Mucosa of descending colon (tissue), 3 donors: ENCODE data around the gene FRAS1. TPM values are rescaled to one million over a fixed set of nuclear protein-coding genes. Genes with fewer than 3 reads are reported as not detected.

Source experiments
- ATAC-seq: fragments of 200-7000 bp; cut with Tn5 transposase; one replicate; pipeline ENCODE4 v1.9.1; 2020; ENCODE audit warnings: mild to moderate bottlenecking, moderate library complexity
- DNase-seq, 3 donors: peaks; one replicate each; pipeline ENCODE4 v3.0.0-alpha.2; 2020
- H3K36me3 ChIP-seq: fragments of 200-600 bp; one replicate; pipeline ENCODE4 v1.8.0; 2021; ENCODE audit warnings: low read depth, mild to moderate bottlenecking
- H3K4me1 ChIP-seq: fragments of 200-600 bp; one replicate; pipeline ENCODE4 v1.8.0; 2021; ENCODE audit warnings: low read depth, mild to moderate bottlenecking
- H3K4me3 ChIP-seq: fragments of 200-600 bp; one replicate; pipeline ENCODE4 v1.8.0; 2021; ENCODE audit warnings: mild to moderate bottlenecking
- H3K9me3 ChIP-seq: fragments of 200-600 bp; one replicate; pipeline ENCODE4 v1.8.0; 2021; ENCODE audit warnings: mild to moderate bottlenecking
- CTCF ChIP-seq: fragments of 200-600 bp; IDR thresholded peaks from one replicate; pipeline ENCODE4 v1.8.0; 2022; ENCODE audit warnings: antibody characterized with exemption, mild to moderate bottlenecking
- intact Hi-C, 2 donors: fragments of 100-400 bp; cut with DNase I in 1 of 2; cut with micrococcal nuclease in 1 of 2; formaldehyde crosslinking; loops; one replicate each; pipeline versions ENCODE4 v1.11.0 to v1.11.1; 2022; cut with DNase I, micrococcal nuclease
- total RNA-seq, 3 donors: library from RNA; stranded (reverse); fragmentation: NEBNext Ultra II Directional in 2 of 3; extraction: Animal tissue kit (Norgen Biotek cat#: 25700) in 2 of 3; gene quantifications; one replicate each; pipeline versions ENCODE4 v1.2.1 to v1.2.4, GENCODE V29; 2021 to 2023
- donor health status: DM: no; HTN: no; CAD: no; lungs with moderate emphysema.
- donor health status: DM: no; HTN: no; CAD: no.
- donor health status: DM: no; HTN: yes; CAD: no.

FRAS1 gene
- total RNA-seq, 3 donors from 2014 or later = 1.2 to 9.3 (median 2.2) TPM

GRCh38 chr4:78377555-78377954, 320.4 kb downstream of the FRAS1 start:
- DNase-seq = no peak
- intact Hi-C loops = no loop called here
- Histone ChIP-seq H3K4me1 (peaks cover 14% of the 10 kb centered on the region), H3K9me3 (no peaks in the 10 kb centered on the region), H3K36me3 (no peaks in the 10 kb centered on the region), H3K4me3 (no peak overlapping the region)
- TF ChIP-seq CTCF = no peak
- no peak for ATAC-seq

- intact Hi-C loops = no loop called here
- no peak for DNase-seq
- H3K9me3 ChIP-seq = no peaks in the 10 kb centered on the region
- H3K4me1 ChIP-seq = peaks cover 14% of the 10 kb centered on the region
- H3K36me3 ChIP-seq = no peaks in the 10 kb centered on the region
- no peak overlapping the region for H3K4me3 ChIP-seq
- ATAC-seq = no peak
- no peak for TF ChIP-seq CTCF
Observed at GRCh38 chr4:78379040-78379439, 321.9 kb downstream of the FRAS1 start.

GRCh38 chr4:78379991-78380729, 323.0 kb downstream of the FRAS1 start:
- no peak for TF ChIP-seq CTCF
- no peaks in the 10 kb centered on the region for H3K36me3 ChIP-seq
- no peak overlapping the region for H3K4me3 ChIP-seq
- peak in 1 of 3 donors; percentile 37 for DNase-seq
- intact Hi-C loops = no loop called here
- ATAC-seq = peak; percentile 72
- H3K4me1 ChIP-seq = peaks cover 14% of the 10 kb centered on the region
- H3K9me3 ChIP-seq = no peaks in the 10 kb centered on the region

- ATAC-seq = no peak
Observed at GRCh38 chr4:78386679-78387078, 329.6 kb downstream of the FRAS1 start.

GRCh38 chr4:78395642-78396041, 338.5 kb downstream of the FRAS1 start:
- intact Hi-C loops = no loop called here
- Histone ChIP-seq H3K4me1 (no peaks in the 10 kb centered on the region), H3K4me3 (no peak overlapping the region), H3K36me3 (no peaks in the 10 kb centered on the region), H3K9me3 (no peaks in the 10 kb centered on the region)
- ATAC-seq = no peak
- TF ChIP-seq CTCF = no peak
- no peak for DNase-seq

More at GRCh38 chr4:78386679-78387078, 329.6 kb downstream of the FRAS1 start:
- H3K4me1 ChIP-seq = no peaks in the 10 kb centered on the region
- H3K36me3 ChIP-seq = no peaks in the 10 kb centered on the region
- H3K4me3 ChIP-seq = no peak overlapping the region
- intact Hi-C loops = no loop called here
- no peak for DNase-seq
- no peaks in the 10 kb centered on the region for H3K9me3 ChIP-seq
- no peak for TF ChIP-seq CTCF
